ENCODE results near the gene HOXC9.

Gene HOXC9

GRCh38 chr12:54029529-54030441, 29.8 kb downstream of the HOXC9 start:
- TF ChIP-seq GATA2 (IDR thresholded peaks at IDR 0.05; ENCODE audit: low read depth, low read length) (no peak), GATA3 (IDR thresholded peaks at IDR 0.05; ENCODE audit: low read depth, low read length) (no peak)

DNA sequence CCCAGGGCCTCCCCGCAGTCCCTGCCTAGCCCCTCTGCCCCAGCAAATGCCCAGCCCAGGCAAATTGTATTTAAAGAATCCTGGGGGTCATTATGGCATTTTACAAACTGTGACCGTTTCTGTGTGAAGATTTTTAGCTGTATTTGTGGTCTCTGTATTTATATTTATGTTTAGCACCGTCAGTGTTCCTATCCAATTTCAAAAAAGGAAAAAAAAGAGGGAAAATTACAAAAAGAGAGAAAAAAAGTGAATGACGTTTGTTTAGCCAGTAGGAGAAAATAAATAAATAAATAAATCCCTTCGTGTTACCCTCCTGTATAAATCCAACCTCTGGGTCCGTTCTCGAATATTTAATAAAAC, 30.5 kb downstream of the HOXC9 start:
- TF ChIP-seq GATA2 (IDR thresholded peaks at IDR 0.05; ENCODE audit: low read depth, low read length) (no peak), GATA3 (IDR thresholded peaks at IDR 0.05; ENCODE audit: low read depth, low read length) (no peak)

DNA sequence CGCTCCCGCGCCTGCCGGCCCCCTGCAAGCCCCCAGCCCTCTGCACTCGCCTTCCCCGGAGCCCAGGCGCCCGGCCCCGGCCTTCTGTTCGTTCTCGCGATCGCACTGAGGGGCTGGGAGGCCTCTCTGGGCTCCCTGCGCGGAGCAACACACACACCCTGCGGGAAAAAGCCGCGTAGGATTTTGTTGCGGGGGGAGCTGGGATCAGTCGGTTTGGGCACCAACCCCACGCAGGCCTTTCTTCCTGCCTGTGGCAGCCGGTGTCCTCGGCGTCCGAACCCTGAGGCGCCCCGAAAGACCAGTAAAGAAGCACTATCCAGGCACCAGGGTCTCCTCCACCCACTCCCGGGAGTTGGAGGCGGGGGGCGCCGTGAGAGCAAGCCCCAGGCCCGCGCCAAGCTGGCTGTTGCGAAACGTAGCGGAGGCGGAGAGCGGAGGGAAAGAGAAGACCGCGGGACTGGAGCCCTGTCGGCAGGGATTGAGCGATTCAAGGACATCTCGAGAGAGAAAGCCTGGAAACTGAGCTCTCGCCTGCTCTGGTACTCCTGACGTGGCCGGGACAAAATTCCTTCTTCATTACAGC, 31.0 kb downstream of the HOXC9 start:
- TF ChIP-seq GATA3 (IDR thresholded peaks at IDR 0.05; ENCODE audit: low read depth, low read length) = no peak
- no peak for TF ChIP-seq GATA2 (IDR thresholded peaks at IDR 0.05; ENCODE audit: low read depth, low read length)

DNA sequence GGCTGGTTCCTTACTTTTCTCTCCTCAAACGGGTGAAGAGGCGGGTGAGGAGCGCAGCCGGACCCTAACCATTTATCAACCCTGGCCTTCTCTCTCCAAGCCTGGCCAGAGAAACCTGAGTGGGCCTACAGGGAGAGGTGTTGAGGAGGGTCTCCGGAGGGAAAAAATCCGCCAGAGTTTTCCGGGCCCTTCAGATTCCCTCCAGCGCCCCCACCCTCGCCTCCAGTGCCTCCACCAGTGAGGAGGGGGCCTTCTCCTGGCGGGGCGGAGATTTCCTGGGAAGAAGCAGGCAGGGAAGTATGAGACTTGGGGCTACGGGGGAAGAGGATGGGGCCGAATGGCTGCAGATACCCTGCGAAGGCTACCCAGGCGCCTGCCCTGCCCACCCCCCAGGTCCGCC, 31.5 kb downstream of the HOXC9 start:
- TF ChIP-seq GATA2 (IDR thresholded peaks at IDR 0.05; ENCODE audit: low read depth, low read length) (no peak), GATA3 (IDR thresholded peaks at IDR 0.05; ENCODE audit: low read depth, low read length) (no peak)

DNA sequence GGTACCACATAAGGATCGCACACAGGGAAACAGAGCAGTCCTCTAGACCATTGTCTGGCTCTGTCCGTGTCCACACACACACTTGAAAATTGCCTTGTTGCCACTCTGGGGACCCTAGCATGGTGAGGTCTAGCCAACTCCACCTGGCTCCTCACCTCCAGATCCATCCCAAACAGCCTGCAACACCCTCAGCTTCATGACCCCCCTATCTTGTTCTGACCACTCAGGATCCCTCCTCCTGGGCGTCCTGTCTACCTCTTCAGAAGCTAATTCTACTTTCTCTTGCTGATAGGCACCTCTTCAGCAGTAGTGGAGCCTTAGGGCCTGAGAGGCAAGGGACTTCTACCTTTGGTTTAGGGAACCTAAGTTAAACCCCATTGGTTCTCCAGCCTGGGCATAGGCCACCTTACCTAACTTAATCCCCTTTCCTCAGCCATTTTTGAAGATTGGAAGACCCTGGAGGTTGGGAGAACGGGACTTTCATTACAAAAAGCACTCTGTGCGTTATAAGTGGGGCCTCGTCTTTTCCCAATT, 32.2 kb downstream of the HOXC9 start:
- no peak for TF ChIP-seq GATA2 (IDR thresholded peaks at IDR 0.05; ENCODE audit: low read depth, low read length)
- no peak for TF ChIP-seq GATA3 (IDR thresholded peaks at IDR 0.05; ENCODE audit: low read depth, low read length)

- TF ChIP-seq GATA3 (IDR thresholded peaks at IDR 0.05; ENCODE audit: low read depth, low read length) (no peak), GATA2 (IDR thresholded peaks at IDR 0.05; ENCODE audit: low read depth, low read length) (no peak)
These were observed 32.7 kb downstream of the HOXC9 start, which contains the start of gene HOXC5 for GRCh38 chr12:54032627-54033100. Gene HOXC5, plus strand, starts transcription at chr12:54033050. Its CDS starts 73 bp downstream, at chr12:54033123.

- no peak for TF ChIP-seq GATA3 (IDR thresholded peaks at IDR 0.05; ENCODE audit: low read depth, low read length)
- TF ChIP-seq GATA2 (IDR thresholded peaks at IDR 0.05; ENCODE audit: low read depth, low read length) = no peak
These were observed 33.4 kb downstream of the HOXC9 start for GRCh38 chr12:54033106-54033979.

DNA sequence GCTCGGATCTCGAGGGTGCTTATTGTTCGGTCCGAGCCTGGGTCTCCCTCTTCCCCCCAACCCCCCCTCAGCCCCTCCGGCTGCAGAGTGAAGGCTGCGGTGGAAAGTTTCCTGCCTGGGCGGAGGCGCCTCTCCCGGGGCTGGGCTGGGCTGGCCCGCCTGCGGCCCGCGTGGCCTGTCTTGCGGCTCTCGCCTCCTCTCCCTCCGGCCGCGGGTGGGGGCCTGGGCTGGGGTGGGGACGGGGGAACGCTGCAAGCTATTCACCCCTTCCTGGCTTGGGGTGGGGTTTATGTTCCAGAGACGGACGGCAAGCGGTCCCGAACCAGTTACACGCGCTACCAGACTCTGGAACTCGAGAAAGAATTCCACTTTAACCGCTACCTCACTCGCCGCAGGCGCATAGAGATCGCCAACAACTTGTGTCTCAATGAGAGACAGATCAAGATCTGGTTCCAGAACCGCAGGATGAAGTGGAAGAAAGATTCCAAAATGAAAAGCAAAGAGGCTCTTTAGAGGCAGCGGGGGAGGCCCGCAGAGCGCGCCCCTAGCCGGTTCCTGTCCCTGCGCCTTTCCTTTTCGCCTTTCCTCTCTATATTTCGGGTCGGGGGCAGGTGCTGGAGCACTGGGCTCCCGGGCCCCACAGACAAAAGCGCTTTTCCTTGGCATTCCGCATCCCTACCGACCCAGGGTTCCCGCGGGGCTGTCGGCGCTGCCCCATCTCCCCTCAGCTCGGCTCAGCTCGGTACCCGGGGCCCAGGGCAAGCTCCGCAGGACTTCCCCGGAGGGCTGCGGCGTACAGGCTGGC, 34.2 kb downstream of the HOXC9 start:
- no peak for TF ChIP-seq GATA3 (IDR thresholded peaks at IDR 0.05; ENCODE audit: low read depth, low read length)
- no peak for TF ChIP-seq GATA2 (IDR thresholded peaks at IDR 0.05; ENCODE audit: low read depth, low read length)

DNA sequence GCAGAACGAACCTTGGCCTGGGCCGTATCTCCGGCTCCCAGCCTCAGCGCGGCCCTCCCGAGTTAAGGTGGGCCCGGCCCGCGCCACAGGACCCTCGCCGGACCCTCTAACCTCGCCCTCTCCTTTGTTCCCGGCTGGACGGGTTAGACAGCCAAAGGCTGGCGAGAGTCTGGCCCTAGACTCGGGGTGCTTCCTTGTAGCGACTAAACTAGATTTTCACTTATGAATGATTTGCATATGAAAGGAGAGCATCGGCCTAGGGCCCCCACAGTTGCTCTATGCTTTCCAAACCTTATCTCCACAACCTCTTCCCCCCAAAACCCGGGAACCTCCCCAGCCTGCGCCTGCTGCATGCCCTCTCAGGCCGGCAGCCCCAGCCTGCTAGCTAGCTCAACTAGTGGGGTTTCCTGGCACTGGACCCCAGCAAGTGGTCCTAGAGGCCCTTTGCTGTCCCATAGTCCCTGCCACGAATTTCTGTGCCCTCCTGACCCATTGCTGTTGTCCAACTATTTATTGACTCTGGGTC, 34.9 kb downstream of the HOXC9 start:
- TF ChIP-seq GATA3 (IDR thresholded peaks at IDR 0.05; ENCODE audit: low read depth, low read length) = no peak
- TF ChIP-seq GATA2 (IDR thresholded peaks at IDR 0.05; ENCODE audit: low read depth, low read length) = no peak

- no peak for TF ChIP-seq GATA2 (IDR thresholded peaks at IDR 0.05; ENCODE audit: low read depth, low read length)
- no peak for TF ChIP-seq GATA3 (IDR thresholded peaks at IDR 0.05; ENCODE audit: low read depth, low read length)
These were observed 35.8 kb downstream of the HOXC9 start for GRCh38 chr12:54035568-54036264.

GRCh38 chr12:54036620-54037359, 36.8 kb downstream of the HOXC9 start:
- TF ChIP-seq GATA3 (IDR thresholded peaks at IDR 0.05; ENCODE audit: low read depth, low read length) = no peak
- no peak for TF ChIP-seq GATA2 (IDR thresholded peaks at IDR 0.05; ENCODE audit: low read depth, low read length)
